NCI-H2107 (cell line): Measurements from ENCODE around the gene TRAPPC14.

Source experiments
- DNase-seq: peaks from one replicate; lab custom pipeline; 2025; lab: John Stamatoyannopoulos, UW

TRAPPC14 gene

GRCh38 chr7:100173806-100174495 is 15.4 kb upstream of the TRAPPC14 start:
- DNase-seq: no peak

GRCh38 chr7:100171840-100172239 is 13.3 kb upstream of the TRAPPC14 start:
- DNase-seq: no peak

GRCh38 chr7:100171087-100171681 is 12.7 kb upstream of the TRAPPC14 start:
- no peak for DNase-seq

- DNase-seq: no peak
Observed at GRCh38 chr7:100170101-100170897, 11.8 kb upstream of the TRAPPC14 start.

GRCh38 chr7:100169147-100169850 is 10.8 kb upstream of the TRAPPC14 start:
- no peak for DNase-seq

- DNase-seq: no peak
Observed at GRCh38 chr7:100167912-100168323, 9.4 kb upstream of the TRAPPC14 start.

GRCh38 chr7:100166970-100167911 is 8.7 kb upstream of the TRAPPC14 start:
- DNase-seq: no peak

- no peak for DNase-seq
Observed at GRCh38 chr7:100166317-100166940, 7.9 kb upstream of the TRAPPC14 start.

GRCh38 chr7:100163871-100164270 is 5.3 kb upstream of the TRAPPC14 start:
- DNase-seq: no peak

GRCh38 chr7:100163006-100163531 is 4.5 kb upstream of the TRAPPC14 start:
- DNase-seq: no peak

- no peak for DNase-seq
Observed at GRCh38 chr7:100160067-100160466, 1.5 kb upstream of the TRAPPC14 start.

GRCh38 chr7:100159099-100159623 is 638 bp upstream of the TRAPPC14 start:
- DNase-seq: no peak

GRCh38 chr7:100157334-100158228 is 942 bp downstream of the TRAPPC14 start:
- DNase-seq: no peak

GRCh38 chr7:100157069-100157333 is 1.5 kb downstream of the TRAPPC14 start:
- no peak for DNase-seq

GRCh38 chr7:100156331-100157068 is 2.0 kb downstream of the TRAPPC14 start:
- DNase-seq: no peak

- no peak for DNase-seq
Observed at GRCh38 chr7:100155553-100156317, 2.8 kb downstream of the TRAPPC14 start.

GRCh38 chr7:100154651-100155491 is 3.7 kb downstream of the TRAPPC14 start:
- DNase-seq: no peak
